Measurements from ENCODE around the gene MYH14.

The MYH14 gene

DNA sequence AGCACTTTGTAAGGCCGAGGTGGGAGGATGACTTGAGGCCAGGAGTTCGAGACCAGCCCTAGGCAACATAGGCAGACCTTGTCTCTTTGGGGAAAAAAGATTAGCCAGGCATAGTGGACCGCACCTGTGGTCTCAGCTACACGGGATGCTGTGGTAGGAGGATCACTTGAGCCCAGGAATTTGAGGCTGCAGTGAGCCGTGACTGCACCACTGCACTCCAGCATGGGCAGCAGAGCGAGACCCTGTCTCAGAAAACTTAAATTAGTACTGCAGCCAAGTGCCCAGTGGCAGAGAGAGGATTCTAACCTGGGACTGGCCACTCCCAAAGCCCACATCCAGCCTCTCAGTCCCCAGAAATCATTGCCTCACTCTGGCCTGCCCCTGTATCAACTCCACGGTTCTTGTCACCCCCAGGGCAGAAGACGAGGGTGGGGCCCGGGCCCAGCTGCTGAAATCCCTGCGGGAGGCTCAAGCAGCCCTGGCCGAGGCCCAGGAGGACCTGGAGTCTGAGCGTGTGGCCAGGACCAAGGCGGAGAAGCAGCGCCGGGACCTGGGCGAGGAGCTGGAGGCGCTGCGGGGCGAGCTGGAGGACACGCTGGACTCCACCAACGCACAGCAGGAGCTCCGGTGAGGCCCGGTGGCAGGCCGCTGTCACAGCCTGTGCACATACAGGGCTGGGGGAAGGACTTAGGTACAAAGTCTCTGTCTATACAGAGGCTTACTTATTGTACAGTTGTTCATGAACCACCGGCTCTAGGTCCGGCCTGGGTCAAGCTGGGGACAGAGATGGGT lies 72.4 kb downstream of the MYH14 start:
- DNase-seq (ENCODE audit: low read depth) = no peak
- TF ChIP-seq, protein P1, sequence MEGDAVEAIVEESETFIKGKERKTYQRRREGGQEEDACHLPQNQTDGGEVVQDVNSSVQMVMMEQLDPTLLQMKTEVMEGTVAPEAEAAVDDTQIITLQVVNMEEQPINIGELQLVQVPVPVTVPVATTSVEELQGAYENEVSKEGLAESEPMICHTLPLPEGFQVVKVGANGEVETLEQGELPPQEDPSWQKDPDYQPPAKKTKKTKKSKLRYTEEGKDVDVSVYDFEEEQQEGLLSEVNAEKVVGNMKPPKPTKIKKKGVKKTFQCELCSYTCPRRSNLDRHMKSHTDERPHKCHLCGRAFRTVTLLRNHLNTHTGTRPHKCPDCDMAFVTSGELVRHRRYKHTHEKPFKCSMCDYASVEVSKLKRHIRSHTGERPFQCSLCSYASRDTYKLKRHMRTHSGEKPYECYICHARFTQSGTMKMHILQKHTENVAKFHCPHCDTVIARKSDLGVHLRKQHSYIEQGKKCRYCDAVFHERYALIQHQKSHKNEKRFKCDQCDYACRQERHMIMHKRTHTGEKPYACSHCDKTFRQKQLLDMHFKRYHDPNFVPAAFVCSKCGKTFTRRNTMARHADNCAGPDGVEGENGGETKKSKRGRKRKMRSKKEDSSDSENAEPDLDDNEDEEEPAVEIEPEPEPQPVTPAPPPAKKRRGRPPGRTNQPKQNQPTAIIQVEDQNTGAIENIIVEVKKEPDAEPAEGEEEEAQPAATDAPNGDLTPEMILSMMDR (IDR thresholded peaks at IDR 0.05; ENCODE audit: control insufficient read depth, extremely low read depth, insufficient read depth) = no peak

DNA sequence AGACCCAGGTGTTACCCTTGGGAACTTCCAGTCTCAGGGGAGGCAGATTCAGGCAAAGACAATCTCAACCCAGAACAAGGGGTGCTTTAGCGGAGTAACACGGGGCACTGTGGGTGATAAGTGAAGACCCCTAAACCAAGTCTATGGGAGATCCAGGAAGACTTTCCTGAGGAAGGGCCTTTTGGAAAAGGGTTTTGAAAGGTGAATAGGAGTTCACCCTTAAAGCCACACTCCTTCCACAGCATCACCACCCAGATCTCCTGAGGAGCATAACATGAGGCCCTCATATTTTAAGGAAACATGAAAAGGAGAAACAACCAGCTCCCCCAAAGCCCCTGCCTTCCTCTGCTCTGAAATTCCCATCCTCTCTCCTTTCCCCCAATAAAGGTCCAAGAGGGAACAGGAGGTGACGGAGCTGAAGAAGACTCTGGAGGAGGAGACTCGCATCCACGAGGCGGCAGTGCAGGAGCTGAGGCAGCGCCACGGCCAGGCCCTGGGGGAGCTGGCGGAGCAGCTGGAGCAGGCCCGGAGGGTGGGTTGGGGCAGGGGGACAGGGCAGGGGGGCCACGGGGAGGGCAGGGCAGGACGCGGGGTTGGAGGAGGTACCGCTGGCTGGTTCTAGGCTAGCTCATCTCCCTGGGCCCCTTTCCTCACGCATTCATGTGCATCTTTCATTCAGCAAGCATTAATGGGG lies 73.1 kb downstream of the MYH14 start:
- TF ChIP-seq, protein P1 (IDR thresholded peaks at IDR 0.05; ENCODE audit: control insufficient read depth, extremely low read depth, insufficient read depth) = no peak
- H3K4me3 ChIP-seq (ENCODE audit: low read depth, low read length) = no peak overlapping the region
- DNase-seq (ENCODE audit: low read depth) = no peak

More for the DNA sequence above, 72.4 kb downstream of the MYH14 start:
- no peak overlapping the region for H3K4me3 ChIP-seq (ENCODE audit: low read depth, low read length)

DNA sequence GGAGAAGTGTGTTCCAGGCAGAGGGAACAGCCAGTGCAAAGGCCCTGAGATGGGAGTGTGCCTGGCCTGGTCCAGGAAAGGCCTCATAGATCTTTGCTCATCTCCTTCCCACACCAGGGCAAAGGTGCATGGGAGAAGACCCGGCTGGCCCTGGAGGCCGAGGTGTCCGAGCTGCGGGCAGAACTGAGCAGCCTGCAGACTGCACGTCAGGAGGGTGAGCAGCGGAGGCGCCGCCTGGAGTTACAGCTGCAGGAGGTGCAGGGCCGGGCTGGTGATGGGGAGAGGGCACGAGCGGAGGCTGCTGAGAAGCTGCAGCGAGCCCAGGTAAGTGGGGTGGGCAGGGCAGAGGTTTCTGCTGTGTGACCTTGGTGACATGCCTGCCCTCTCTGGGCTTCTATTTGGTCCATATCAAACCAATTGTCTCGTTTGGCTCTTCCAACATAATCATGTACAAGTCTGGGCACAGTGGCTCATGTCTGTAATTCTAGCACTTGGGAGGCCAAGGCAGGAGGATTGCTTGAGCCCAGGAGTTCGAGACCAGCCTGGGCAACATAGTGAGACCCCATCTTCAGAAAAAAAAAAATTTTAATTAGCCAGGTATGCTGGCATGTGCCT lies 74.7 kb downstream of the MYH14 start:
- TF ChIP-seq, protein P1 (IDR thresholded peaks at IDR 0.05; ENCODE audit: control insufficient read depth, extremely low read depth, insufficient read depth) = no peak
- no peak overlapping the region for H3K4me3 ChIP-seq (ENCODE audit: low read depth, low read length)
- no peak for DNase-seq (ENCODE audit: low read depth)

DNA sequence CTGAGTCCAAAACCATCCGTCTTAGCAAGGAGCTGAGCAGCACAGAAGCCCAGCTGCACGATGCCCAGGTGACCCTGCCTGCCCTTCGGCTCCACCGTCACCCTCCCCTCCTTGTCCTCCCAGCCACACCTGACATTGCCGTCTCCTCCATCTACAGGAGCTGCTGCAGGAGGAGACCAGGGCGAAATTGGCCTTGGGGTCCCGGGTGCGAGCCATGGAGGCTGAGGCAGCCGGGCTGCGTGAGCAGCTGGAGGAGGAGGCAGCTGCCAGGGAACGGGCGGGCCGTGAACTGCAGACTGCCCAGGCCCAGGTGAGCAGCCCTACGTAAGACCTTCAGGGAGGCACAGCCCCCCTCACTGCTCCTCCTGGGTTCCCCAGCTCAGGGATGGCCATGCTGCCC lies 76.7 kb downstream of the MYH14 start:
- DNase-seq (ENCODE audit: low read depth) = no peak
- TF ChIP-seq, protein P1 (IDR thresholded peaks at IDR 0.05; ENCODE audit: control insufficient read depth, extremely low read depth, insufficient read depth) = no peak
- no peak overlapping the region for H3K4me3 ChIP-seq (ENCODE audit: low read depth, low read length)

DNA sequence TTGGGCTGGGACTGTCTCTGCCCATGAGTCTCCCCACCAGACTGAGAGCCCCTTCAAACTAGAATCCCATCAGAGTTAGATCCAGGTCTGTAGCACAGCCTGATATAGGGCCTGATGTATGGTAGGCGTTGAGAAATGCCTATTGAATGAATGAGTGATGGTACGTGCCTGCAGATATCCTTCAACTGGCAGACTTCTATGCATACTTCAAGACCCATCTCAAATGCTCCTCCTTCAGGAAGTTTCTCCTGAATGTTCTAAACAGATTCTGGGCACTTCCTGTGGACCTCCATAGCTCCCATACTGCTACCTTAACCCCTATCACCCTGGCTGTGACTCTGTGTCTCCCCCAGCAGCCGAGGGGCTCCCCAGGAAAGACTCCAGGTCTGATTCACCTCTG lies 77.6 kb downstream of the MYH14 start:
- no peak for DNase-seq (ENCODE audit: low read depth)
- TF ChIP-seq, protein P1 (IDR thresholded peaks at IDR 0.05; ENCODE audit: control insufficient read depth, extremely low read depth, insufficient read depth) = no peak
- H3K4me3 ChIP-seq (ENCODE audit: low read depth, low read length) = no peak overlapping the region

DNA sequence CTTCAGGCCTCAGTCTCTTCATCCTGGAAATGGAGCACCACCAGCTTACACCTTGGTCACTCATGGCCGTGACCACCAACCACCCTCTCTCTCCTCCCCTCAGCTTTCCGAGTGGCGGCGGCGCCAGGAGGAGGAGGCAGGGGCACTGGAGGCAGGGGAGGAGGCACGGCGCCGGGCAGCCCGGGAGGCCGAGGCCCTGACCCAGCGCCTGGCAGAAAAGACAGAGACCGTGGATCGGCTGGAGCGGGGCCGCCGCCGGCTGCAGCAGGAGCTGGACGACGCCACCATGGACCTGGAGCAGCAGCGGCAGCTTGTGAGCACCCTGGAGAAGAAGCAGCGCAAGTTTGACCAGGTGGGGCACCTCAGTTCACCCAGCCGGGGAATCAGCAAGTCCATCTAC lies 78.1 kb downstream of the MYH14 start:
- no peak for DNase-seq (ENCODE audit: low read depth)
- TF ChIP-seq, protein P1 (IDR thresholded peaks at IDR 0.05; ENCODE audit: control insufficient read depth, extremely low read depth, insufficient read depth) = no peak
- no peak overlapping the region for H3K4me3 ChIP-seq (ENCODE audit: low read depth, low read length)
